Lower leg skin (tissue), 4 donors: ENCODE measurements around the gene LIMS2. TPM values are rescaled to one million over a fixed set of nuclear protein-coding genes. Genes with fewer than 3 reads are reported as not detected.

Experiments
- DNase-seq, 2 donors: peaks; one replicate each; pipeline ENCODE4 v3.0.0-alpha.2; 2019; ENCODE audit warnings: low spot score in 2 of 2
- H3K4me3 ChIP-seq: fragments of 200-600 bp; sonication (generic); 2 replicates; pipeline ENCODE4 v1.5.1; 2017; ENCODE audit warnings: mild to moderate bottlenecking, low read depth; ENCODE audit not compliant: poor library complexity, severe bottlenecking
- POLR2A ChIP-seq, 2 donors: fragments of 450-650 bp; IDR thresholded peaks; one replicate each; pipeline ENCODE4 v1.6.1; 2016 to 2017; ENCODE audit warnings: antibody characterized with exemption in 2 of 2, mild to moderate bottlenecking in 1 of 2, moderate library complexity in 1 of 2
- WGBS, 2 donors: methylation state at CpG; one replicate each; pipeline ENCODE4 v1.1.5; 2018; 5-methylcytosine and 5-hydroxymethylcytosine counted together
- intact Hi-C: fragments of 100-400 bp; cut with DNase I; formaldehyde crosslinking; loops from one replicate; pipeline ENCODE4 v1.15.0; 2023; ENCODE audit warnings: low total_unique reads
- total RNA-seq, 4 donors: library from RNA; depleted of rRNA; stranded (reverse); fragments of >200 nt; gene quantifications; one replicate each; pipeline ENCODE4 v1.1.0, GENCODE V29; 2016
- TF ChIP-seq, protein P1 (sequence below), 3 donors: fragments of 450-650 bp; IDR thresholded peaks; one replicate each; pipeline ENCODE4 v1.5.1; 2016; ENCODE audit warnings: antibody characterized with exemption in 3 of 3, mild to moderate bottlenecking in 3 of 3, moderate library complexity in 2 of 3

The LIMS2 gene
- total RNA-seq, 4 donors from 2014 or later: 7.5 to 19.4 (median 11.4) TPM

DNA sequence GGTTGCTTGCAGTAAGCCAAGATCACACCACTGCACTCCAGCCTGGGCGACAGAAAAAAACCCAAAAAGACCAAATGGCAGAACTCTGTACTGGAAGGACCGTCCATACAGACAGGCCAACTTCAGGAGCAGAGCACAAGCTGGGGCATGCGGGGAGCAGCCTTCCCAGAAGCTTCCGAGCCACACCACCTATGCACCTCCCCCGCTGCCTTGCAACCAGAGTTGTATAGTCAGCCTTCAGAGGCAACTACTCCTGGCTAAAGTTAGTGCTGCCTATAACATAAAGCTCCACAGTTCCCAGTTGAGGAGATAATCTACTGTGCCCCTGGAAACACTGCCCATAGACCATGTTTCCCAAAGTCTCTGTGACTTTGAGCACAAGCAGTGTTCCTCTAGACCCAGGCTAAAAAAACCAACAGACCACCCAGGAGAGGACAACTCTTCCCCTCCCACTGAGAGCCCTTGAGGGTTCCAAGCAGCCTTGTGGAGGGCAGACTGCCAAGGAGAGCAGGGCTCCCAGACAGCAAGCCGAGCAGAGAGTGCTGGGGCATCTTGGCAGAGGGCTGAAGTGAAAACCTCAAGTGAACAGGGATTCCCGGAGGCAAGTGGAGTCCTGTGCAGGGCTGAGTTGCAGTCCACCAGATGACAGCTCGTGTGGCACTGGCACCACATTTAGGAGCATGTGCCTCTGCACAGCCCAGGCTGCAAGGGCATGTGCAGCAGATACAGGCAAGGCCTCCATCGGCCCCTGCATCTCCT is 32.7 kb upstream of the LIMS2 start:
- no peak for TF ChIP-seq POLR2A (IDR thresholded peaks at IDR 0.05)
- TF ChIP-seq, protein P1, sequence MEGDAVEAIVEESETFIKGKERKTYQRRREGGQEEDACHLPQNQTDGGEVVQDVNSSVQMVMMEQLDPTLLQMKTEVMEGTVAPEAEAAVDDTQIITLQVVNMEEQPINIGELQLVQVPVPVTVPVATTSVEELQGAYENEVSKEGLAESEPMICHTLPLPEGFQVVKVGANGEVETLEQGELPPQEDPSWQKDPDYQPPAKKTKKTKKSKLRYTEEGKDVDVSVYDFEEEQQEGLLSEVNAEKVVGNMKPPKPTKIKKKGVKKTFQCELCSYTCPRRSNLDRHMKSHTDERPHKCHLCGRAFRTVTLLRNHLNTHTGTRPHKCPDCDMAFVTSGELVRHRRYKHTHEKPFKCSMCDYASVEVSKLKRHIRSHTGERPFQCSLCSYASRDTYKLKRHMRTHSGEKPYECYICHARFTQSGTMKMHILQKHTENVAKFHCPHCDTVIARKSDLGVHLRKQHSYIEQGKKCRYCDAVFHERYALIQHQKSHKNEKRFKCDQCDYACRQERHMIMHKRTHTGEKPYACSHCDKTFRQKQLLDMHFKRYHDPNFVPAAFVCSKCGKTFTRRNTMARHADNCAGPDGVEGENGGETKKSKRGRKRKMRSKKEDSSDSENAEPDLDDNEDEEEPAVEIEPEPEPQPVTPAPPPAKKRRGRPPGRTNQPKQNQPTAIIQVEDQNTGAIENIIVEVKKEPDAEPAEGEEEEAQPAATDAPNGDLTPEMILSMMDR (IDR thresholded peaks at IDR 0.05): no peak
- 57 to 67% methylated on average over 8 to 9 of the region's 9 CpGs for WGBS, 2 donors
- no peak for DNase-seq
- H3K4me3 ChIP-seq: no peak overlapping the region
- intact Hi-C loops: no loop called here

DNA sequence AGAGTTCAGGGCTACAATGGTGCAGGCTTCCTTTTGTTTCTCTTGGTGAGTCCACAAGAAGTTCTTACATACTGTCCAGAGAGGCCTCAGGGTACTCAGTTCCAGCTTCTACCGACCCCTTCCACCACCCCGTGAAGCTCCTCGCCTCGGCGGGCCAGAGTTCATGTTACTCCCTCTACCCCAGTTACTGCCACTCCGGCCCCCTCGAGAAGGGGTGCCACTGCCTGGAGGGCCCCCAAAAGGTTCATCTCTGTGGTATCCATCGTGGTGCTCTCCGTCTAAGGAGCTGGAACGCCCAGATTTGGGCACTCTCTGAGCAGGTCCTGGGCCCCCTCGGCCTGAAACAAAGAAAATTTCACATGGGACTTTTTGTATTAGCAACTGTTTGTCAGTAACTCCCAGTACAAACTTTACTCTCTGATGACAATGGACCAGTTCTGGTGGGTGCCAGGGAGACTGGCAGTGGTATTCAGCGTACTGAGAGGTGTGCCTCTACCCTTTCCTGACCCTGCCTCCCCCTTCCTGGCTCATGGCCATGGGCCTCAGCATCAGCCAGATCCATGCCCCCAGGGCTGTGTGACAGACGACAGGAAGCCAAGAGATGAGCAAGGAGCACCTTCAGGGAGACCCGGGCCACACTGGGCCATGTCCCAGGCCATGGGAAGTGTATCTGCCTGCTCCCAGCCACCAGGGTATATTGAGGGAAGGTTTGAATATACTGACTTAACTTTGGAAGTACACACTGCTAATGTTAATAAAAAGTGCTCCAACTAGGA is 31.1 kb upstream of the LIMS2 start:
- H3K4me3 ChIP-seq: no peak overlapping the region
- no peak for DNase-seq
- 87 to 88% methylated on average over 14 of the region's 14 CpGs for WGBS, 2 donors
- TF ChIP-seq POLR2A (IDR thresholded peaks at IDR 0.05): no peak
- intact Hi-C loops: no loop called here

DNA sequence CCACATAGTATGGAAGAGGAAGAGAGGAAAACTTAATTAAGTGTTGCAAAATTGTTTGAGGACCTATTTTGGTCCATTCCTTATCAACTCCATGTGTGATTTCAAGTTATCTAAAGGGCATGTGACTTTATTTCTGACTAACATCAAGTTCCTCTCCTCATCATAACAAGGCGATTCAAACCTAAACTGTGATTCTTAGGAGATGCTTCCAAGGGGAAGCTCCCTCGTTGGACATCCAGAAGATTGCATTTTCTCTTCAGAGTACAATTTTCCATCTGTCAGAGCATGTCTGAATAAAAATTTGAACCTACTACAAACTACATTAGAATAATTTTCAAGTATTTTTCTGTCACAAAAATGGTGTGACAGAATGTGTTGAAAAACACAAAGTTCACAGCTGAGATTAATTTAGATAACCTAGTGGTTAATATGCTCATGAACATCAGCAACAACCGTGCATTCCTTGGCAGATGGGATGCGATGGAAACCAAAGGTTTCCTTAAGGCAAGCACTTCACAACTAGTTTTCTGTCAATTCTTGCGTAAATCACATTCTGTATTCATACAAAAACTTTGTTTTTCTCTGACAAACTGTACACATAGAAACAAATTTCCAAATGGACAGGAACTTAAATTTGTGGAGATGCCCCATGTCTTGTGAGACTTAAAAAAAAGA is 30.2 kb upstream of the LIMS2 start:
- 56 to 60% methylated on average over 5 of the region's 5 CpGs for WGBS, 2 donors
- DNase-seq: no peak
- no peak for TF ChIP-seq POLR2A (IDR thresholded peaks at IDR 0.05)
- TF ChIP-seq, protein P1 (IDR thresholded peaks at IDR 0.05): no peak
- intact Hi-C loops: no loop called here
- no peak overlapping the region for H3K4me3 ChIP-seq

DNA sequence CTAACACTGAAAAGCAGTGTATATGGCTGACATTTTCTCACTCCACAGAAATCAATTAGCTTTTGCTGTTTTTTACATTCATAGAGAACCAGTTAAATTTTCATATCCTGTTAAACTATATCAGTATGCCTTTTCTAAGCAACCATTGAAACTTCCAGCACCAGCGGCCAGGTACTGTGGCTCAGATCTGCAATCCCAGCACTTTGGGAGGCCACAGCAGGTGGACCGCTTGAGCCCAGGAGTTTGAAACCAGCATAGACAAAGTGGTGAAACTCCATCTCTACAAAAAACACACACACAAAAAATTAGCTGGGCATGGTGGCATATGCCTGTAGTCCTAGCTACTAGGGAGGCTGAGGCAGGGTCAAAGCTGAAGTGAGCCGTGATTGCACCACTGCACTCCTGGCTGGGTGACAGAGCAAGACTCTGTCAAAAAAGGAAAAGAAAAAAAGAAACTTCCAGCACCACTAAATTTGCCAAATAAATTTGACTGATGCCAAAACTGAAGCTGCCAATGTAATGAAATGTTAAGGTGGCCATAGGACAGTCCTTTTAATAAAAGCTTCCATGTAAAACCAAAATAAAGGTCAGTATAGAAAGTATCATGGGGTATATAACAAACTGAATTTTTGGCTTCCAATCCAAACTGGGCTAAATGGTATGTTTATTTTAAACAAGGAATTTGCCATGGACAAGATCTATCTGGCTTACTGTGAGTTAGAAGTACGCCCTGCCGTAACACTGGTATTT is 29.5 kb upstream of the LIMS2 start:
- intact Hi-C loops: no loop called here
- peak in 1 of 2 donors; percentile 54 for DNase-seq
- H3K4me3 ChIP-seq: no peak overlapping the region
- TF ChIP-seq, protein P1 (IDR thresholded peaks at IDR 0.05): no peak
- TF ChIP-seq POLR2A (IDR thresholded peaks at IDR 0.05): no peak
- 55 to 67% methylated on average over 5 of the region's 5 CpGs for WGBS, 2 donors

DNA sequence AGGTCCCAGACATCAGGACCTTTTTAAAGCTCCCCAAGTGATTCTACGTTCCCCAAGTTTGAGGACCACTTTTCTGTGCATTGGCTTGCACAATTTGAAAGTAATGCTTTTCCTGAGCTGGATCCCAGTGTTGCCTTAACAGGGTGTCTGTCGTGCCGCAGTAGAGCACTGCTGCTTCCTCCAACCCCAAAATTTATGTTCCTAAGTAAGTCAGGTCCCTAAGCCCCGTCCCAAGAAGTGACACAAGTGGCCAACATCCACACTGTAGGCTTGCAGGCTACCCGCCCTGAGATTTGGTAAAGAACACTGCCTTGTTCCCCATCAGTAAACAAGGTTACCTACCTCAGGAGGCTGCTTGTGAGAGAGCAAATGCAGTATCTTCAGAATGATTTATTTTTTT is 28.0 kb upstream of the LIMS2 start:
- intact Hi-C loops: no loop called here
- no peak for DNase-seq
- TF ChIP-seq, protein P1 (IDR thresholded peaks at IDR 0.05): no peak
- no peak for TF ChIP-seq POLR2A (IDR thresholded peaks at IDR 0.05)
- H3K4me3 ChIP-seq: no peak overlapping the region
- 92 to 94% methylated on average over 5 of the region's 5 CpGs for WGBS, 2 donors
